ENCODE measurements around the gene MCRS1.
"Not testable (repeated sequence)": the region's sequence is repeated elsewhere in the genome, so short reads cannot be mapped to it uniquely, and the experiment has no call there.

The MCRS1 gene

DNA sequence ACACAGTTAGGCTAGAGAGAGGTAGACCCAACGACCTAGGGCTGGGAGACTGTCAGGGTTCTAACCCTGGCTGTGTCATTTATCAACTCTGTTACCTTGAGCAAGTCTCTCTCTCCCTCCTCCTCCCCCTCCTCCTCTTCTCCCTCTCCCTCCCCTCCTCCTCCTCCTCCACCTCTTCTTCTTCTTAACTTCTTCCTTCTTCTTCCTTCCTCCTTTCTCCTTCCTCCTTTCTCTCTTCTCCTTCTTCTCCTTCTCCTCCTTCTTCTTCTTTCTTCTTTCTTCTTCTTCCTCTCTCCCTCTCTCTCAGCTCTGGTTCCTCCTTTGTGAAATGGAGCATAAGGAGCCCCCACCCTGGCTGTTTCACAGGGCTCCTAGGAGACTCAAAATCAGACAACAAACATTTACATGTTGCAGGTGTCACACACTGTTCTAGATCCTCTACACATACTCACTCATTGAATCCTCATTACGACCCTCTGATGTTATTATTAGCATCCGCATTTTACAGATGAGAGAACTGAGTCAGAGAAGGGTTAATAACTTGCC, 31.3 kb downstream of the MCRS1 start:
- no peak overlapping the region for H3K27ac ChIP-seq
- TF ChIP-seq, protein P1, sequence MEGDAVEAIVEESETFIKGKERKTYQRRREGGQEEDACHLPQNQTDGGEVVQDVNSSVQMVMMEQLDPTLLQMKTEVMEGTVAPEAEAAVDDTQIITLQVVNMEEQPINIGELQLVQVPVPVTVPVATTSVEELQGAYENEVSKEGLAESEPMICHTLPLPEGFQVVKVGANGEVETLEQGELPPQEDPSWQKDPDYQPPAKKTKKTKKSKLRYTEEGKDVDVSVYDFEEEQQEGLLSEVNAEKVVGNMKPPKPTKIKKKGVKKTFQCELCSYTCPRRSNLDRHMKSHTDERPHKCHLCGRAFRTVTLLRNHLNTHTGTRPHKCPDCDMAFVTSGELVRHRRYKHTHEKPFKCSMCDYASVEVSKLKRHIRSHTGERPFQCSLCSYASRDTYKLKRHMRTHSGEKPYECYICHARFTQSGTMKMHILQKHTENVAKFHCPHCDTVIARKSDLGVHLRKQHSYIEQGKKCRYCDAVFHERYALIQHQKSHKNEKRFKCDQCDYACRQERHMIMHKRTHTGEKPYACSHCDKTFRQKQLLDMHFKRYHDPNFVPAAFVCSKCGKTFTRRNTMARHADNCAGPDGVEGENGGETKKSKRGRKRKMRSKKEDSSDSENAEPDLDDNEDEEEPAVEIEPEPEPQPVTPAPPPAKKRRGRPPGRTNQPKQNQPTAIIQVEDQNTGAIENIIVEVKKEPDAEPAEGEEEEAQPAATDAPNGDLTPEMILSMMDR (conservative IDR thresholded peaks at IDR 0.05) = no peak

DNA sequence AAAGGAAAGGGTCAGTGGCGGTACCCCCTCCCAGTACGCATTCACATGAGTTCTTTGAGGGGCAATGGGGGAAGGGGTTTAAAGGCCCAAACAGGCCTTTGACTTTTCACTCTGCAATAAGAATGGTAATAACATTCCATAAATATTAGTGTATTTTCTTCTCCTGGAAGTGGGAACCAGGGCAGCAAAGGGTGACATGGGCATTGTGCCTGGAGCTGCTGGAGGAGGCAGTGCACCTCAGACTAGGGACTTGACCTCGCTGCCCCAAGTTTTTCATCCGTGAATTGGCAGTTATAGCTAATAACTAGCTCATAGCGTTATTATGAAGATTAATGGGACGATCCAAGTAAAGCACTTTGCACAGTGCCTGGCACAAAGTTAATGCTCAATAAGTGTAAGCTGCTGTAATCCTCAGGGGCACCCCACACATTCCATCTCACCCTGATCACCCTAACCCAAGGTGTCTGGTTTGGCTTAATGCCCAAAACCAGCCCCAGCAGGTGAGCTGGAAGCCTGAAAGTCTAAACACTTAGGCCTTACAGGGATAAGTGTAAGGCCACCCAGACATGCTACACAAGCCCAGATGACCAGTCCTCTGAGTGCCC, 31.9 kb downstream of the MCRS1 start:
- no peak overlapping the region for H3K27ac ChIP-seq
- TF ChIP-seq, protein P1 (conservative IDR thresholded peaks at IDR 0.05) = no peak

DNA sequence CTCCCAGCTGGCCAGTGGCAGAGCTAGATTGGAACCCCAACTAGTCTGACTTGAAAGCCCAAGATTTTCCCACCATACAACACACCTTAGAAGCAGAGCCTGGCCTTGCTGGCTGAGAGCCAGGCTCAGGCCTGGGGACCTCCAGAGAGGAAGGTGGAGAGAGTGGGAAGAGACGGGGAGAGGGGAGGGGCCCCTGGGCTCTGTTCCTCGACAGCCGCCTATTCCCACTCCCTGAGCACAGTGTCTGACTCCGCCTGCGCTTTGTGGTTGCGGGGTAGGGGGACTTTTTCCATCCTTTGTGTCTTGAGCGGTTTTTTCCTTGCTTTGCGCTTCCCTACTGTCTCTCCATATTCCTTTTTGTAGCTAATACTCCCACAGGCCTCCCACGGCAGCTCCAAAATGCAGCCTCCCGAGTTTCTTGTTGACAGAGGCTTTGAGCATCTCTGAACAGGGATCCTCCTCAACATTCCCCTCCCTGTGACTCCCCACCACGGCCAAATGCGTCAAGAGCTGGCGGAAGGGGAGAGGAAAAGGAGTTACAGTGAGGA, 33.1 kb downstream of the MCRS1 start:
- TF ChIP-seq, protein P1 (conservative IDR thresholded peaks at IDR 0.05) = no peak
- no peak overlapping the region for H3K27ac ChIP-seq

DNA sequence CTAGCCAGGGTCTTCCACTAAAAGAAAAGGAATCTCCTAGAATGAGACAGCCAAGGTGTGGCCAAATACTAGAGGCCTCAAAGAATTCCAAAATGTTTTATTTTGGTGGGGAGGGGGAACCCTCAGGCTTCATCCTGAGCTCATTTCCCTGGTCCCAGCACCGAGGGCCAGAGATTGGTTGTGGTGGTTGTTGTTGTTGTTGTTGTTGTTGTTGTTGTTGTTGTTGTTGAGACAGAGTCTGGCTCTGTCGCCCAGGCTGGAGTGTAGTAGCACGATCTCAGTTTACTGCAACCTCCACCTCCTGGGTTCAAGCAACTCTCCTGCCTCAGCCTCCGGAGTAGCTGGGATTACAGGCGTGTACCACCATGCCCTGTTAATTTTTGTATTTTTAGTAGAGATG, 33.8 kb downstream of the MCRS1 start:
- H3K27ac ChIP-seq = not testable (repeated sequence)

DNA sequence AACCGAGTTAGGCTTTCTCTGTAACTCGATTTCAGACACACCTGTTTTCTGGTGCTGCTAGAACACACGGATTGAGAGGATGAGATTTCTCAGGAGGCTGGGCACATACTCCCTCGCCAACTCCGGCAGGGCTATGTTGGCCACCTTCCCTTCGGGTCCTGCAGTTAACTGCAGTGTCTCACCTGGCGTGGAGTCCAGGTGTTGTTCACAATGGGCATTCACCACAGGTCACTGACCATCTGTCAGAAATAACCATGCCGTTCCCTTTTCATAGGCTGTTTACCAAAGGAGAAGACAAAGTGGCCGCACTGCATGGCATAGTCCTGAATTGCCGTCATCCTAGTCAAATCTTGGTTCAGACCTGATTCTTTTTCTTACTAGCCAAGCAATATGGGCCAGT, 34.6 kb downstream of the MCRS1 start:
- H3K27ac ChIP-seq = no peak overlapping the region
- TF ChIP-seq, protein P1 (conservative IDR thresholded peaks at IDR 0.05) = no peak

DNA sequence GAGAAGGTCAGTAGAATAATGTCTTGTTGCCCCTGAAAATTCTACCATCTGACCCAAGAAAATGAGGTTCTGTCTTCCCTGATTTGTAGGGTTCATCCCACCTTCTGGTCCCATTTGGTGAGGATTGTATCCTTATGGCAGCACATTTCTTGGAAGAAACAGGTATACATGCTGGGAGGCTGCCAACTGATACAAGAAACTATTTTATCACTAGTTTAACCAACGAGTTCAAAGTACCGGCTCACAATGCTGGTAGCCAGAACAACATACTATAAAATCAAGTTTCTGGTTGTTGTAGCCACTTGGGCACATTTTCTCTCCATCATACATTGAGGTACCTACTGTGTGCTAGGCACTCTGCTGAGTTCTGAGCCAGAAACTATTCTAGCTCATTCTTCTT, 36.2 kb downstream of the MCRS1 start:
- no peak overlapping the region for H3K27ac ChIP-seq
- TF ChIP-seq, protein P1 (conservative IDR thresholded peaks at IDR 0.05) = no peak

DNA sequence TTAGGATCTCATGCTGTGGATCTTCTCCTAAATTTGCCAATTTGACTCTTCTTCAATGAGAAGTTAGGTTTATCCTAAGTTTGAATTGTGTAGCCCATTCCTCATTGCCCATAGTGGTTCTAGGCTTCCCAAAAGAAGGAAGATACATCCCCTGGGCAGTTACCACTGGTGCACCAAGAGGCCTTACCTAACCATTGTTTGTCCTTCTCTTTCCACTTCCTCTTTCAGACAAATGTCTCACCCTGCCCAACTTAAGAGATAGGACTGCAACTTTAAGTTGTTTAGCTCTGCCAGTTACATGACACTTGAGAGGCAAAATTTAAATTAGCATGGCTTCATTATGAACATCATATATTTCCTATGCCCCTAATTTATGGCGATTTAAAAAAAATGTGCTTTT, 38.5 kb downstream of the MCRS1 start:
- TF ChIP-seq, protein P1 (conservative IDR thresholded peaks at IDR 0.05) = no peak
- H3K27ac ChIP-seq = no peak overlapping the region

Measured in VCaP (cell line).